A673 (cell line): ENCODE results near the gene ZBTB34.

Experiments used
- CTCF ChIP-seq: fragments of 300-800, 200-600 bp; sonication (generic); conservative IDR thresholded peaks from 2 replicates; pipeline ENCODE4 v1.5.1; 2017; ENCODE audit warnings: low read depth, mild to moderate bottlenecking, antibody characterized with exemption, low read length, moderate library complexity, mixed read lengths
- EZH2 ChIP-seq: fragments of 200-600 bp; sonication (generic); IDR thresholded peaks from 2 replicates; pipeline ENCODE4 v1.6.1; 2017; ENCODE audit warnings: borderline replicate concordance, low read depth, mild to moderate bottlenecking, mixed read lengths, antibody characterized with exemption, low read length; ENCODE audit not compliant: poor library complexity, severe bottlenecking

- no peak for TF ChIP-seq CTCF
- TF ChIP-seq EZH2, result no peak
Measured at GRCh38 chr9:126876531-126876930, 16.1 kb downstream of the ZBTB34 start.
